Parathyroid adenoma (tissue), 2 donors: ENCODE results near the gene OR13F1.

Source experiments
- H2AFZ ChIP-seq: fragments of 300-600 bp; sonication (generic); one replicate; pipeline ENCODE4 v1.7.0; 2017; ENCODE audit warnings: antibody characterized with exemption, mild to moderate bottlenecking
- H3K27ac ChIP-seq: fragments of 300-600 bp; sonication (generic); one replicate; pipeline ENCODE4 v1.7.0; 2017
- H3K27me3 ChIP-seq: fragments of 300-600 bp; sonication (generic); one replicate; pipeline ENCODE4 v1.7.0; 2017; ENCODE audit warnings: low read length; ENCODE audit not compliant: control insufficient read depth, insufficient read depth
- H3K36me3 ChIP-seq: fragments of 300-600 bp; sonication (generic); one replicate; pipeline ENCODE4 v1.7.0; 2017; ENCODE audit warnings: low read length; ENCODE audit not compliant: control insufficient read depth, insufficient read depth
- H3K4me1 ChIP-seq: fragments of 300-600 bp; sonication (generic); one replicate; pipeline ENCODE4 v1.7.0; 2017; ENCODE audit warnings: control low read depth
- H3K4me2 ChIP-seq: fragments of 300-600 bp; sonication (generic); one replicate; pipeline ENCODE4 v1.7.0; 2017; ENCODE audit warnings: low read length
- H3K4me3 ChIP-seq: fragments of 300-600 bp; sonication (generic); one replicate; pipeline ENCODE4 v1.7.0; 2017; ENCODE audit warnings: low read depth, low read length
- H3K79me2 ChIP-seq: fragments of 300-600 bp; sonication (generic); one replicate; pipeline ENCODE4 v1.7.0; 2017; ENCODE audit warnings: control low read depth
- H3K9ac ChIP-seq: fragments of 300-600 bp; sonication (generic); one replicate; pipeline ENCODE4 v1.7.0; 2017; ENCODE audit warnings: mild to moderate bottlenecking
- H3K9me3 ChIP-seq: fragments of 300-600 bp; sonication (generic); one replicate; pipeline ENCODE4 v1.7.0; 2017; ENCODE audit warnings: low read length; ENCODE audit not compliant: control insufficient read depth
- TF ChIP-seq, protein P1 (sequence below): fragments of 300-600 bp; sonication (generic); IDR thresholded peaks from one replicate; pipeline ENCODE4 v1.7.0; 2017; ENCODE audit warnings: antibody characterized with exemption, mild to moderate bottlenecking
- donor health status: primary hyperparathyroidism.

The OR13F1 gene, protein sequence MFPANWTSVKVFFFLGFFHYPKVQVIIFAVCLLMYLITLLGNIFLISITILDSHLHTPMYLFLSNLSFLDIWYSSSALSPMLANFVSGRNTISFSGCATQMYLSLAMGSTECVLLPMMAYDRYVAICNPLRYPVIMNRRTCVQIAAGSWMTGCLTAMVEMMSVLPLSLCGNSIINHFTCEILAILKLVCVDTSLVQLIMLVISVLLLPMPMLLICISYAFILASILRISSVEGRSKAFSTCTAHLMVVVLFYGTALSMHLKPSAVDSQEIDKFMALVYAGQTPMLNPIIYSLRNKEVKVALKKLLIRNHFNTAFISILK

DNA sequence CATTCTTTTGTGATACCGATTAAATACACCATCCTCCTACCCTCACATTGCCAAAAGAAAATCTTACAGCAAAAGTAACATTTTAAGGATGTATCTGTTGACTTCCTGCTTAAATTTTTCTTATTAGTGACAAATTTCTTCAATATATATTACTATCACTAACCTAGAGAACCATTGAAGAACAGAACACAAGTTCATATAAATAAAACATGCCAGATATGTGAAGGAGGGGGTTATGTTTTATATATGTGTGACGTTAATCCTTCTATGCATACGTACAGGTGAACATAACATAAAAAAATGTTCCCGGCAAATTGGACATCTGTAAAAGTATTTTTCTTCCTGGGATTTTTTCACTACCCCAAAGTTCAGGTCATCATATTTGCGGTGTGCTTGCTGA lies at the start of gene OR13F1:
OR13F1 (plus strand) TSS at position 301 of the 400 bp plus-strand sequence; CDS start at position 301, 0 bp downstream.
- Histone ChIP-seq H3K4me1 (no peaks in the 10 kb centered on the region), H3K27ac (no peak within 1 kb of the TSS), H3K9ac (no peak within 1 kb of the TSS), H3K27me3 (no peaks in the 10 kb centered on the region), H3K4me2 (no peak within 1 kb of the TSS), H3K36me3 (no peaks in the 10 kb centered on the region), H3K9me3 (no peaks in the 10 kb centered on the region), H3K4me3 (no peak within 1 kb of the TSS), H3K79me2 (no peaks in the 10 kb centered on the region), H2AFZ (no peak within 1 kb of the TSS)
- TF ChIP-seq, protein P1, sequence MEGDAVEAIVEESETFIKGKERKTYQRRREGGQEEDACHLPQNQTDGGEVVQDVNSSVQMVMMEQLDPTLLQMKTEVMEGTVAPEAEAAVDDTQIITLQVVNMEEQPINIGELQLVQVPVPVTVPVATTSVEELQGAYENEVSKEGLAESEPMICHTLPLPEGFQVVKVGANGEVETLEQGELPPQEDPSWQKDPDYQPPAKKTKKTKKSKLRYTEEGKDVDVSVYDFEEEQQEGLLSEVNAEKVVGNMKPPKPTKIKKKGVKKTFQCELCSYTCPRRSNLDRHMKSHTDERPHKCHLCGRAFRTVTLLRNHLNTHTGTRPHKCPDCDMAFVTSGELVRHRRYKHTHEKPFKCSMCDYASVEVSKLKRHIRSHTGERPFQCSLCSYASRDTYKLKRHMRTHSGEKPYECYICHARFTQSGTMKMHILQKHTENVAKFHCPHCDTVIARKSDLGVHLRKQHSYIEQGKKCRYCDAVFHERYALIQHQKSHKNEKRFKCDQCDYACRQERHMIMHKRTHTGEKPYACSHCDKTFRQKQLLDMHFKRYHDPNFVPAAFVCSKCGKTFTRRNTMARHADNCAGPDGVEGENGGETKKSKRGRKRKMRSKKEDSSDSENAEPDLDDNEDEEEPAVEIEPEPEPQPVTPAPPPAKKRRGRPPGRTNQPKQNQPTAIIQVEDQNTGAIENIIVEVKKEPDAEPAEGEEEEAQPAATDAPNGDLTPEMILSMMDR, result no peak

DNA sequence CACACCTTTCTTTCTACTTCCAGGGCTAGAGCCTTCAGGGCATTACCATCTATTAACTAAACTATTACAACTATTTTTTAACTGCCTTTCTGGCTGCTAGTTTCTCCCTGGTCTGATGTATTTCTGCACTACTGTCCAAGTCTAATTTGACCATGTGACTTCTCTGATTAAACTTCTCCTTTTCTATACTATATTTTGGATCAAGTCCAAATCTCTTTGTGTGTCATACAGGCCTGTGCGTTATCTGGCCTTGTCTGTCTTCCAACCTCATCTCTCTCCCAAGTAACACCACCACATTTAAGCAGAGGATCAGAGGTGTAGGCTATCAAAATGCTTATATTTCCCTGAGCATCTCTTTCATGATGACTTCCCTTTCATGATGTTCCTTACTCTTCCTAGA lies 47.2 kb upstream of the OR13F1 start:
- no peak overlapping the region for H3K4me2 ChIP-seq
- no peaks in the 10 kb centered on the region for H3K79me2 ChIP-seq

DNA sequence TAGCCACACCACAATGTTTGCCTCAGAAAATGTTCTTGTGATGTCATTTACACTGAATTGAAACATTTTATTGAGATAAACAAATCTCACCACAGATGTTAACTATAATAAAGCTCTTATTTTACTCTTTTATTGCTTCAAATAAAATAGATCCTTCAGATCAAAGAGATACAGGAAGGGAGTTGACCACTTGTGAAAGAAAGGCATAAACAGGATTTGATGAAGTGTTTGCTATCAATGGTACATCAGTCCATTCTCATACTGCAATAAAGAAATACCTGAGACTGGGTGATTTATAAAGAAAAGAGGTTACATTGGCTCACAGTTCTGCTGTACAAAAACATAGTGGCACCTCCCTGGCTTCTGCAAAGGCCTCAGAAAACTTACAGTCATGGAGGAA lies 40.2 kb upstream of the OR13F1 start:
- Histone ChIP-seq H3K4me2 (no peak overlapping the region), H3K9ac (no peak overlapping the region), H3K4me1 (no peaks in the 10 kb centered on the region), H3K4me3 (no peak overlapping the region), H3K27me3 (no peaks in the 10 kb centered on the region), H3K36me3 (no peaks in the 10 kb centered on the region), H3K27ac (no peak overlapping the region), H3K79me2 (no peaks in the 10 kb centered on the region), H2AFZ (no peak overlapping the region), H3K9me3 (no peaks in the 10 kb centered on the region)
- TF ChIP-seq, protein P1, result no peak

More for the DNA sequence above, 47.2 kb upstream of the OR13F1 start:
- Histone ChIP-seq H3K4me3 (no peak overlapping the region), H3K4me1 (no peaks in the 10 kb centered on the region), H3K9ac (no peak overlapping the region), H3K9me3 (no peaks in the 10 kb centered on the region), H3K36me3 (no peaks in the 10 kb centered on the region), H3K27ac (no peak overlapping the region), H2AFZ (no peak overlapping the region), H3K27me3 (no peaks in the 10 kb centered on the region)
- TF ChIP-seq, protein P1, result no peak

DNA sequence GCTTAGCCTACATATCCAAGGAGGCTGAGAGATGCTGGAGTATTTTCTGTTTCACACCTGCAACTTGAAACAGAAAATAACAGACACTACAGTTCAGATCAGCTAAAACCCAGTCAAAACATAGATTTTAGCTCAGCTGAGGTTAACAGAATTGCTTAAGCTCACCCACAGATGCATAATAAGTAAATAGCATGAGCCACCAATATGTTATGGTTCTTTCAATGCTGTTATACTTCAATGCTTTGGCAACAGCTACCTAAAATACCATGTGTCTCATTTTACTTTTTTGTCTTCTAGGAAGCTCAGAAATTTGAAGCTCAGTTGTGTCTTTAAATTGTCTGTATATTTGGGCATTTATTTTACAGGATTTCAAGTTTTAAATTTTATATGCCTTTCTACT lies 35.8 kb upstream of the OR13F1 start:
- Histone ChIP-seq H3K9ac (no peak overlapping the region), H2AFZ (no peak overlapping the region), H3K36me3 (no peaks in the 10 kb centered on the region), H3K4me1 (no peaks in the 10 kb centered on the region), H3K4me3 (no peak overlapping the region), H3K27me3 (no peaks in the 10 kb centered on the region), H3K27ac (no peak overlapping the region), H3K9me3 (no peaks in the 10 kb centered on the region), H3K79me2 (no peaks in the 10 kb centered on the region), H3K4me2 (no peak overlapping the region)
- TF ChIP-seq, protein P1, result no peak
